ENCODE results near the gene LRRK1. TPM values are rescaled to one million over a fixed set of nuclear protein-coding genes. Genes with fewer than 3 reads are reported as not detected.
A peak's percentile ranks its signal among the peaks of the same experiment; 100 is the strongest.
"Not testable (repeated sequence)": the region's sequence is repeated elsewhere in the genome, so short reads cannot be mapped to it uniquely, and the experiment has no call there.

The LRRK1 gene
- total RNA-seq, 4 donors from 2014 or later, result 17.0 to 46.3 (median 26.4) TPM

GRCh38 chr15:101070502-101071273 is 151.5 kb downstream of the LRRK1 start:
- Histone ChIP-seq H3K36me3 (peaks cover 24% of the 10 kb centered on the region), H3K9me3 (no peaks in the 10 kb centered on the region), H3K4me3 (no peak overlapping the region), H3K27ac (peak overlapping the region; percentile 62), H3K27me3 (no peaks in the 10 kb centered on the region), H3K4me1 (peaks cover 6% of the 10 kb centered on the region)
- TF ChIP-seq EP300 (IDR thresholded peaks at IDR 0.05) (no peak), POLR2AphosphoS5 (IDR thresholded peaks at IDR 0.05) (no peak), POLR2A (IDR thresholded peaks at IDR 0.05) (no peak)
- TF ChIP-seq, protein P1, sequence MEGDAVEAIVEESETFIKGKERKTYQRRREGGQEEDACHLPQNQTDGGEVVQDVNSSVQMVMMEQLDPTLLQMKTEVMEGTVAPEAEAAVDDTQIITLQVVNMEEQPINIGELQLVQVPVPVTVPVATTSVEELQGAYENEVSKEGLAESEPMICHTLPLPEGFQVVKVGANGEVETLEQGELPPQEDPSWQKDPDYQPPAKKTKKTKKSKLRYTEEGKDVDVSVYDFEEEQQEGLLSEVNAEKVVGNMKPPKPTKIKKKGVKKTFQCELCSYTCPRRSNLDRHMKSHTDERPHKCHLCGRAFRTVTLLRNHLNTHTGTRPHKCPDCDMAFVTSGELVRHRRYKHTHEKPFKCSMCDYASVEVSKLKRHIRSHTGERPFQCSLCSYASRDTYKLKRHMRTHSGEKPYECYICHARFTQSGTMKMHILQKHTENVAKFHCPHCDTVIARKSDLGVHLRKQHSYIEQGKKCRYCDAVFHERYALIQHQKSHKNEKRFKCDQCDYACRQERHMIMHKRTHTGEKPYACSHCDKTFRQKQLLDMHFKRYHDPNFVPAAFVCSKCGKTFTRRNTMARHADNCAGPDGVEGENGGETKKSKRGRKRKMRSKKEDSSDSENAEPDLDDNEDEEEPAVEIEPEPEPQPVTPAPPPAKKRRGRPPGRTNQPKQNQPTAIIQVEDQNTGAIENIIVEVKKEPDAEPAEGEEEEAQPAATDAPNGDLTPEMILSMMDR (IDR thresholded peaks at IDR 0.05), result no peak
- DNase-seq (ENCODE audit: low spot score in 2 of 2), result no peak
- 59% methylated on average over 6 of the region's 6 CpGs for WGBS

GRCh38 chr15:101071651-101072050 is 152.5 kb downstream of the LRRK1 start:
- H3K4me1 ChIP-seq, result peaks cover 6% of the 10 kb centered on the region
- H3K27ac ChIP-seq, result no peak overlapping the region
- H3K27me3 ChIP-seq, result no peaks in the 10 kb centered on the region
- WGBS, result 96% methylated on average over 10 of the region's 10 CpGs
- DNase-seq (ENCODE audit: low spot score in 2 of 2), result no peak
- TF ChIP-seq, protein P1 (IDR thresholded peaks at IDR 0.05), result no peak
- TF ChIP-seq POLR2AphosphoS5 (IDR thresholded peaks at IDR 0.05) (no peak), EP300 (IDR thresholded peaks at IDR 0.05) (no peak), POLR2A (IDR thresholded peaks at IDR 0.05) (no peak)
- no peaks in the 10 kb centered on the region for H3K9me3 ChIP-seq
- H3K4me3 ChIP-seq, result no peak overlapping the region
- H3K36me3 ChIP-seq, result peaks cover 14% of the 10 kb centered on the region

GRCh38 chr15:101072235-101072634 is 153.1 kb downstream of the LRRK1 start:
- H3K9me3 ChIP-seq; H3K4me1 ChIP-seq; DNase-seq (ENCODE audit: low spot score in 2 of 2); H3K27me3 ChIP-seq; H3K27ac ChIP-seq; H3K4me3 ChIP-seq; H3K36me3 ChIP-seq: not testable (repeated sequence)
- WGBS, result 85% methylated on average over 4 of the region's 4 CpGs

DNA sequence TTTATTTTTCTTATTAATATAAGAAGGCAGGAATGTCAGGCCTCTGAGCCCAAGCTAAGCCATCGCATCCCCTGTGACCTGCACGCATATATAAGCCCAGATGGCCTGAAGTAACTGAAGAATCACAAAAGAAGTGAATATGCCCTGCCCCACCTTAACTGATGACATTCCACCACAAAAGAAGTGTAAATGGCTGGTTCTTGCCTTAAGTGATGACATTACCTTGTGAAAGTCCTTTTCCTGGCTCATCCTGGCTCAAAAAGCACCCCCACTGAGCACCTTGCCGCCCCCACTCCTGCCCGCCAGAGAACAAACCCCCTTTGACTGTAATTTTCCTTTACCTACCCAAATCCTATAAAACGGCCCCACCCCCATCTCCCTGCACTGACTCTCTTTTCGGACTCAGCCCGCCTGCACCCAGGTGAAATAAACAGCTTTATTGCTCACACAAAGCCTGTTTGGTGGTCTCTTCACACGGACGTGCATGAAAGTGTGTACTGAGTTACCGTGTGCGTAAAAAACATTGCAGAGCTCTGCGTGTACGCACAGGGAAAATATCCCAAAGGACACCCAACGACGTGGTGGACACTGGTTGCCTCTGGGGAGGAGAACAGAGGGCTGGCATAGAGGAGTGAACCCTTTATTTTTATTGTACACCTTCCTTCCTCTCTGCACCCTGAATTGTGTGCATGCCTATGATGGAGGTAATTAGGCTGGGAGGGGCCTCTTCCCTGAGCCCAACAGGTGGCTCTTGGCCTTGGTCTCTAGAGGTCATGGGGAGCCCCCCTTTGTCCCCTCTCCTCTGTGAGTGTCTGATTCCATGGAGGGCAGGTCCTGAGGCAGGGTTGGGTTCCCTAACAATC is 158.9 kb downstream of the LRRK1 start:
- not testable (repeated sequence) for DNase-seq (ENCODE audit: low spot score in 2 of 2); H3K27ac ChIP-seq; H3K36me3 ChIP-seq; H3K4me1 ChIP-seq; H3K4me3 ChIP-seq; H3K27me3 ChIP-seq; H3K9me3 ChIP-seq
- 87% methylated on average over 15 of the region's 15 CpGs for WGBS

GRCh38 chr15:101078669-101079323 is 159.6 kb downstream of the LRRK1 start:
- Histone ChIP-seq H3K4me3 (no peak overlapping the region), H3K4me1 (no peaks in the 10 kb centered on the region), H3K36me3 (no peaks in the 10 kb centered on the region), H3K27ac (no peak overlapping the region), H3K27me3 (no peaks in the 10 kb centered on the region), H3K9me3 (no peaks in the 10 kb centered on the region)
- DNase-seq (ENCODE audit: low spot score in 2 of 2), result no peak
- no peak for TF ChIP-seq POLR2AphosphoS5 (IDR thresholded peaks at IDR 0.05)
- no peak for TF ChIP-seq POLR2A (IDR thresholded peaks at IDR 0.05)
- no peak for TF ChIP-seq EP300 (IDR thresholded peaks at IDR 0.05)
- TF ChIP-seq, protein P1 (IDR thresholded peaks at IDR 0.05), result no peak
- 79% methylated on average over 6 of the region's 16 CpGs for WGBS

GRCh38 chr15:101081900-101082299 is 162.7 kb downstream of the LRRK1 start:
- 94% methylated on average over 9 of the region's 9 CpGs for WGBS
- H3K9me3 ChIP-seq, result no peaks in the 10 kb centered on the region
- no peak for TF ChIP-seq POLR2AphosphoS5 (IDR thresholded peaks at IDR 0.05)
- TF ChIP-seq, protein P1 (IDR thresholded peaks at IDR 0.05), result no peak
- TF ChIP-seq EP300 (IDR thresholded peaks at IDR 0.05), result no peak
- no peak for TF ChIP-seq POLR2A (IDR thresholded peaks at IDR 0.05)
- no peak for DNase-seq (ENCODE audit: low spot score in 2 of 2)
- H3K27me3 ChIP-seq, result no peaks in the 10 kb centered on the region
- no peaks in the 10 kb centered on the region for H3K36me3 ChIP-seq
- H3K4me3 ChIP-seq, result no peak overlapping the region
- H3K4me1 ChIP-seq, result no peaks in the 10 kb centered on the region
- no peak overlapping the region for H3K27ac ChIP-seq
